Right lobe of liver (tissue), 6 donors: ENCODE measurements around the gene S1PR4. TPM values are rescaled to one million over a fixed set of nuclear protein-coding genes. Genes with fewer than 3 reads are reported as not detected.

ENCODE experiments used
- ATAC-seq, 4 donors: fragments of 200-7000 bp; cut with Tn5 transposase; one replicate each; pipeline ENCODE4 v1.9.1; 2020; ENCODE audit warnings: mild to moderate bottlenecking in 4 of 4, moderate library complexity in 4 of 4
- DNase-seq, 3 donors: peaks; one replicate each; pipeline ENCODE4 v3.0.0-alpha.2; 2020
- H3K27ac ChIP-seq, 3 donors: fragments of 200-600 bp; one replicate each; pipeline ENCODE4 v1.8.0; 2022
- H3K27me3 ChIP-seq, 2 donors: fragments of 200-600 bp; one replicate each; pipeline ENCODE4 v1.8.0; 2022
- H3K36me3 ChIP-seq, 4 donors: fragments of 200-600 bp; sonication (generic) in 1 of 4; one replicate each; pipeline versions ENCODE4 v1.5.1 to v1.8.0; 2017 to 2022; ENCODE audit warnings: control low read depth in 1 of 4
- H3K4me1 ChIP-seq, 4 donors: fragments of 200-600 bp; sonication (generic) in 1 of 4; one replicate each; pipeline versions ENCODE4 v1.5.1 to v1.8.0; 2017 to 2022; ENCODE audit warnings: control low read depth in 1 of 4
- H3K4me3 ChIP-seq, 3 donors: fragments of 200-600 bp; one replicate each; pipeline ENCODE4 v1.8.0; 2022
- H3K9me3 ChIP-seq, 4 donors: fragments of 200-600 bp; sonication (generic) in 1 of 4; one replicate each; pipeline versions ENCODE4 v1.5.1 to v1.8.0; 2017 to 2022; ENCODE audit warnings: control low read depth in 1 of 4
- CTCF ChIP-seq, 4 donors: fragments of 200-600 bp in 3 of 4; fragments of 450-650 bp in 1 of 4; IDR thresholded peaks; one replicate each; pipeline versions ENCODE4 v1.5.1 to v1.8.0; 2016 to 2022; ENCODE audit warnings: antibody characterized with exemption in 4 of 4, mild to moderate bottlenecking in 2 of 4
- POLR2A ChIP-seq: fragments of 450-650 bp; IDR thresholded peaks from one replicate; pipeline ENCODE4 v1.6.1; 2017; ENCODE audit warnings: antibody characterized with exemption, mild to moderate bottlenecking
- WGBS: methylation state at CpG from one replicate; pipeline ENCODE4 v1.1.6; 2018; ENCODE audit warnings: low coverage, low lambda C conversion rate; ENCODE audit not compliant: insufficient coverage; ENCODE audit errors: missing lambda C conversion rate; 5-methylcytosine and 5-hydroxymethylcytosine counted together
- intact Hi-C, 2 donors: fragments of 100-400 bp; cut with DNase I; formaldehyde crosslinking; loops; one replicate each; pipeline versions ENCODE4 v1.11.2 to v1.14.1; 2022
- total RNA-seq, 6 experiments: library from RNA; depleted of rRNA in 2 of 6; stranded (reverse); fragments of >200 nt in 2 of 6; fragmentation: NEBNext Ultra II Directional in 3 of 6; extraction: Animal tissue kit (Norgen Biotek cat#: 25700) in 3 of 6; gene quantifications; one replicate each; pipeline versions ENCODE4 v1.1.0 to v1.2.4, GENCODE V29; 2016 to 2023
- donor health status: DM: no; HTN: yes; CAD: no.
- donor health status: DM: no; HTN: no; CAD: no.
- donor health status: DM: no; HTN: no; CAD: no.
- donor health status: DM: no; HTN: yes; CAD: no.
- donor health status: DM: no; HTN: yes; CAD: no.

S1PR4 gene
- total RNA-seq, 6 experiments from 2014 or later = 0.53 to 2.2 (median 0.97) TPM

DNA sequence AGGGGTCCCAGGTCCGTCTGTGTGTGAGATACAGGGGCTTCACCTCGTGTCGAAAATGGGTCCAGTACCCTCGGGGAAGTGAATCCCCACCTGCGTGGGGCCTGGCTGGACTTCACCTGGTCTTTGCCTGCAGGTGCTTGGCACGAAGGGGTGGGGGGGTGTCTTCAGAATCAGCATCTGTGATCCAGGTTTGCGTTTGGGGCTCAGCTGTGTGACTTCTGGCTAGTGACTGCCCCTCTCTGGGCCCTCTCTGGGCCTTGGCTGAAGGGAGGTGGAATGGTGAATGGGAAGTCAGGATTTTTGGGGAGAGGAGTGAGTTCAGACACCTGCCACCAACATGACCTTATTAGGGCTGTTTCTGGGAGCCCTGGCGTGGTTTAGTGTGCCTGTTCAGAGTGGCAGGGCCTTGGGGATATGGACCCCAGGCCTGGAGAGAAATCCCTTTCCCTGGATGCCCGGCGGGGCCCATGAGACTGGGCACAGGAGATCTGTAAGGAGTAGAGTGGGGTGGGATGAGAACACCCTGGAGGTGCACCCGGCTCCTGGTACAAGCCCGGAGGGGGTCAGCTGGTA lies 48.6 kb downstream of the S1PR4 start:
- H3K27ac ChIP-seq = no peak overlapping the region
- 68% methylated on average over 5 of the region's 12 CpGs for WGBS
- DNase-seq = no peak
- no peaks in the 10 kb centered on the region for H3K36me3 ChIP-seq
- H3K4me1 ChIP-seq = no peaks in the 10 kb centered on the region
- peaks cover 0 to 14% of the 10 kb centered on the region in 2 donors for H3K27me3 ChIP-seq
- H3K4me3 ChIP-seq = no peak overlapping the region
- ATAC-seq = no peak
- TF ChIP-seq CTCF (IDR thresholded peaks at IDR 0.05) (no peak), POLR2A (no peak)
- H3K9me3 ChIP-seq = no peaks in the 10 kb centered on the region
- intact Hi-C loops = no loop called here

DNA sequence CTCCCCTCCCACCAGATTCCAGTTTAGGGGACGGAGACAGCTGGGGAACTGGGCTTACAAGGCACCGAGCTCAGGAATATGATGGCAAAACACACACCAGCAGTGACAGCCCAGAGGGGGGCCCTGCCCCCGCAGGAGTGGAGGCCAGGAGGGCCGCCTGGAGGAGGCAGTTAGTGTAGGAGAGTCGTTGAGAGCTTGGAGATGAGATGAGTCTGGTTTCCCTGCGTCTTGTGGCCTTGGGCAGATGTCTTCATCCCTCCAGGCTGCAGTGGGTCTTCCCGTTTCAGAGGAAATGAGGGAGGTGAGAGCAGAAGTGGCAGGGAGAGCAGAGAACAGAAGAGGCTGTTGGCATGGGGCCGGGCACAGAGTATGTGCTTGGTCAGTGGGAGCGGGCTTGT lies 50.8 kb downstream of the S1PR4 start:
- H3K4me1 ChIP-seq = no peaks in the 10 kb centered on the region
- 43% methylated on average over 7 of the region's 9 CpGs for WGBS
- no peak for ATAC-seq

More for the DNA sequence above, 50.8 kb downstream of the S1PR4 start:
- Histone ChIP-seq H3K4me3 (no peak overlapping the region), H3K27ac (no peak overlapping the region), H3K9me3 (no peaks in the 10 kb centered on the region), H3K27me3 (peaks cover 0 to under 1% of the 10 kb centered on the region in 2 donors), H3K36me3 (no peaks in the 10 kb centered on the region)
- intact Hi-C loops = no loop called here
- DNase-seq = no peak
- no peak for TF ChIP-seq CTCF (IDR thresholded peaks at IDR 0.05)

Other genes starting within 250 kb of the S1PR4 start
- 1 to 10 TPM; 1.1 to 1.5 (median 1.3) TPM for gene ZNF77, start 233.8 kb upstream of the S1PR4 start, total RNA-seq
- gene TLE6, start 201.2 kb upstream of the S1PR4 start, total RNA-seq = 1 to 10 TPM; 2.3 to 8.9 (median 4.6) TPM
- gene TLE2, start 149.5 kb upstream of the S1PR4 start, total RNA-seq = 10 to 100 TPM in 2 of 6 experiments, 1 to 10 TPM in 4; 6.1 to 20.6 (median 9.3) TPM
- 100 to 1,000 TPM; 119 to 198 (median 152) TPM for gene TLE5, start 116.3 kb upstream of the S1PR4 start, total RNA-seq
- gene GNA11, start 84.4 kb upstream of the S1PR4 start, total RNA-seq = 10 to 100 TPM; 19.5 to 28.0 (median 22.4) TPM
- gene GNA15, start 42.7 kb upstream of the S1PR4 start, total RNA-seq = 1 to 10 TPM in 2 of 6 experiments, under 1 TPM in 4; 0.31 to 3.9 (median 0.83) TPM
- gene NCLN, start 7.2 kb downstream of the S1PR4 start, total RNA-seq = 10 to 100 TPM; 32.0 to 59.9 (median 40.4) TPM
- 1 to 10 TPM in 1 of 6 experiments, under 1 TPM in 5; 0.07 to 1.6 (median 0.34) TPM for gene CELF5, start 45.9 kb downstream of the S1PR4 start, total RNA-seq
- gene NFIC, start 187.8 kb downstream of the S1PR4 start, total RNA-seq = 100 to 1,000 TPM in 4 of 6 experiments, 10 to 100 TPM in 2; 94.6 to 168 (median 120) TPM